ENCODE data around the gene KCNN3.
"Not testable (repeated sequence)": the region's sequence is repeated elsewhere in the genome, so short reads cannot be mapped to it uniquely, and the experiment has no call there.

KCNN3 gene

DNA sequence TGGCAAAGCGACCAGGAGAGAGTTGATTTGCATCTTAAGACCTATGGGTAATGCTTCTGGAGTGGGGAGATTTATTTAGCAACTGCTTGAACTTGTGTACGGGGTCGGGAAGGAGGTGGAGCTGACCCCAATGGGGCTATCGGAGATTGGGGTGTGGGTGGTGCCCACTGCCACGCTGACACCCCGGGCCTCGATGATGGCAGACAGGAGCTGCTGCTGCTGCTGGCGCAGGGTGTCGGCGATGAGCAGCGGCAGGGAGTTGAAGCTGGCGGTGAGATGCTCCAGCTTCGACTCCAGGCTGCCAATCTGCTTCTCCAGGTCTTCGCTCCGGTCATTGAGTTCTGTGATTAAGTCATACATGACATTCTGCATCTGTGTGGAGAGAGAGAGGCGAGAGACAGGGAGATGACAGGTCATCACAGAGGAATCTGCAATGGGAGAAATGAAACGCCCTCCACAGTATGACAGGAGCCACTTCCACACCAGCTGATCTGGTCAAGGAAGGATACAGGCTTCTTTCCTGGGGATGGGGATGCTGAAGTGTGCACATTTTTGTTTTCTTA, 162.1 kb downstream of the KCNN3 start:
- DNase-seq (ENCODE audit: low read depth, low spot score), result no peak

DNA sequence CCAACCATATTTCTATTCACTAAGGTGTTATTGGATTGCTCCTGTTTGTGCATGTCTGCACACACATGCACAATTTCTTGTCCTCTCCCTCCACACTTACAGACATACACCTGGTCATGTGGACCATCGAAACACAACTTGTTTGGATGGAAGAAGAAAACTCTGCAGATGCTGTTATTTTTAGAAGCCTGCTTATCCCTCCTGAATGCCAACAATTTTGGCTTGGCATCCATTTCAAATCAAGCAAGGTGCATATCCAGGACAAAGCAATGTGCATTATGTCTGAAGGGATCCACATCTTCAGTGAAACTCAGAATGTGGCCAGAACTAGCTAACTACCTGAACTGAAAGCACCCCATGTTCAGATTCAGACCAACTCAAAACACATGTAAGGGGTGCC, 163.2 kb downstream of the KCNN3 start:
- no peak for DNase-seq (ENCODE audit: low read depth, low spot score)

DNA sequence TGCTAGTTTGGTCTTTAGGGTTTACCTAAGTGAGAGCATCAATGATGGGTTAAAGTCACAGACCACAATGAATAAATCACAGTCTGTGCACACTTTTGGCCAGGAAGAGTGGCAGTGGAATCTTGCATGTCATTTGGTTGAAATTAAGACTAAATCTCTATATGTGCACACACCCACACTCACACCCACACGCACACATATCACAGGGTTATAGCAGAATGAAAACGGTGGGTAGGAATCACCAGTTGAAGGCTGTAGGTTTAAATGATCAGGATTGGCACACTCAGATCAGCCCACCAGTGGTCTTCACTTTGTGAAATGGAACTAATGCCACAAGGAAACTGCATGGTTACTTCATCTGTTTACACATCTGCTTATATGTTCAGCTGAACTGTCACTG, 164.5 kb downstream of the KCNN3 start:
- DNase-seq (ENCODE audit: low read depth, low spot score), result no peak

DNA sequence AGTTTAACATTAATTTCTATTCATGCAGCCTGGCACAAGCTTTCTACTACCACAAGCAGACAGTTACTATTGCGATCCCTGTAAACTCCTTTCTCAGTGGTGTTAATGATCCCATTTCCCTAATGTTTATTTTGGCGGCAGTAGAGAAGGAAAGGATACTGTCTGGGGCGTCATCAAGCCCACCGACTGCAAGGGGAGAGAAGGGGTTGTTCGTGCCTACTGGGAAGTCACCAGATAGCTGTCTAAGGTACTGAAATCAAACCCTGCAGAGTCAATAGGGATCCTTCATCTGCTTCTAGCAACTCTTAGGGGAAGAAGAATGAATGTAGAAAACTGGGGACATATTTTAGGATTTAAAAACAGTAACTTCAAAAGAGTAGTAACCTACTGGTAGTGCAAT, 166.9 kb downstream of the KCNN3 start:
- no peak for DNase-seq (ENCODE audit: low read depth, low spot score)

DNA sequence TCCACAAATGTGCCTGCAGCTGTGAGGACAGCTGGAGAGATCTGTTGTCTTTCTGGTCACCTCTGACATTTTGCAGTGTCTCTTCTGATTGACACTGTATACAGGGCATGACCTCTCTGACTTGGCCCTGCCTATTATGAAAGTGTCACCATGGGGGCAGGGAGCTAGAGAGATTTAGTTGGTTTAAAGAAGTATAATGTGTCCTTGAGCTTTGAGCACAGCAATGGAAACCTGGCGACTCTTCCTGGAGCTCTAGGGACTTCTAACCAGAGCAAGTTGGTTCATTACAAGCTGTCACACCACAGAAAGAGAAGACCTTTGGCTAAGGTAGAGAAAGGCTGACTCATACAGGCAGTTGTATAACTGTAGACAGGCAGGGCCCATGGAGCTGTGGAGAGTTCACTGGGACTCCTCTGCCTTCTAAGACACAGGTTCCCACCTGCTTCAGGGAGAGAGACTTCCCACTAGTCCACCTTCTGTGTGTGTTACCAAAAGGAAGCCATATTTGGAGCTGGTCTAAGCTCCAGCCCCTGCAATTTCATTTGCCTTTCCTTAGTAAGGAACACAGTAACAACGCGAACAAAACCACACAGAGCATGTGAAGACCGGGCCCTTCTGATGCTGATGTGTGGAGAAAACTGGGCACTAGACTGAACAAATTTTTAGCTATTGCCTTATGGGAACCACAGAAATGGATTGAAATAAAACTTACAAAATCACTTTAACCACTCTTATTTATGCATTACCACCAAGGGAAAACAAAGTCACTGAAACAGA, 171.6 kb downstream of the KCNN3 start:
- DNase-seq (ENCODE audit: low read depth, low spot score), result no peak

DNA sequence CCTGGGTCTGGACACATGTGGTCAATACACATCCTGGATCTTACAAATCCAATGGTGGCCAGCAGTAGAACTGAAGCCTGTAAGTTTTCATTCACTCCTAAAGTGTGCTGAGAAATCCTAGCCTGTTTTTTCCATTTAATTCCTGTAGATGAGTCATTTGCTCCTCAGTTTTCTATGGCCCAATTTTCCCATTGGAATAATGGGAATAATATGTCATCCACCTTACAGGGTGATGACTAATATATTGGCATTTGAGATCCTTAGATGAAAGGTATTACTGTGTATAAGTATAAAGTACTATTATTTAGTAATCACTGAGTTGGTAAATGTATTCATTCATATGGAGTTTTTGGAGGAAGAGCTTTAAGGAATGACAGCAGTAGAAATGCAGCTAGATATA, 172.4 kb downstream of the KCNN3 start:
- no peak for DNase-seq (ENCODE audit: low read depth, low spot score)

DNA sequence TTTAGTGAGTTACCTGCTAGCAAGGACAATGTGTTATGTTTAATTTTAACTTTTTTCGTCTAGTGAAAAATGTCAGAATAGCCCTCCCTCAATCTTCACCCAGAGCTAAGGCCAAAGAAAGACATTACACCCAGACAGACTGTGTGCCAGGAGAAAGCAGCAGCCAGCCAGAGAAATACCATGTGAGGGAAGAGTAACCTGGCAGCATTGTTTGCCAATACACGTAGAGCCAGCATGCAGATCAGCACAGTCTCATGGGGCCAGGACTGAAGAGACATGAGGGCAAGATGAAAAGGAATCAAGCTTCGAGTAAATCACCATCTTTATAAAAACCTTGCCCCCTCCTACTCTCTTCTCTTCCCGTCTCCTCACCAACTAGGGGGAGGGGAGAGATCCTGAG, 173.6 kb downstream of the KCNN3 start:
- DNase-seq (ENCODE audit: low read depth, low spot score), result no peak

DNA sequence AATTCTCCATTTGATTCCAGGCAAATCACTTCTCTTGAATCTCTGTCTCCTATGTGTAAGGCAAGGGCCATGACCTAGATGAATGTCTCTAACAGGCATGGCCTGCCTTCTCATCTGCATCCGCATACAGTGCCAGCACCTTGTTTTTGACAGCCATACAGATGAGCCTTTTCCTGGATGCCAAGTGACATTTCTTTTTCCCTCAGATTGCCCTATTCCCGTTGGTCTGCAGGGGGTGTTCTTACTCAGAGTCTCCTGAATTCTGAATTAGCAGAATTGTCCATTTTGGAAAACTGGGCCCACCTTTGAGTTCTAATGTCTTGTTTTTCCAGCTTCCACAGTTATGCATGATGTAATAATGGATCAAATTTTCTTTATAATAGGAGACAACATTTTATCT, 174.1 kb downstream of the KCNN3 start:
- no peak for DNase-seq (ENCODE audit: low read depth, low spot score)

DNA sequence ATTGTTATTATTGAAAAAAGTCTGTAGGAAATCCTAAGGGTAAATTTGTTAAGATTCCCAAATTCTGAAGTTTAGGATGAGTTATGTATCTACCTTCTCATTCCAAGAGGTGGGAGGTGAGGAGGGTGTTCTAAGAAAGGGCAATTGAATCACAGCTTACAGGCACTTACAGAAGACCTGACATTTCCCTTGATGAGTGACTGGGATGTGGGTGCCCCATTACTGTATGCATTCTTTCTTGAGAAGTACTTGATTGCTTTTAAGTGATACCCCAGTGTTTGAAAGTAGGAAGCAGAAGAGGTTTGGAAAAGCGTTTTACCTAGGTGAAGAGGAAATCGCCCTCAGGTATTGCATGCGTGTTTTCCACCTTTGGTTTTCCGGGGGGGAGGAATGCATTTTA, 175.1 kb downstream of the KCNN3 start:
- DNase-seq (ENCODE audit: low read depth, low spot score), result no peak

DNA sequence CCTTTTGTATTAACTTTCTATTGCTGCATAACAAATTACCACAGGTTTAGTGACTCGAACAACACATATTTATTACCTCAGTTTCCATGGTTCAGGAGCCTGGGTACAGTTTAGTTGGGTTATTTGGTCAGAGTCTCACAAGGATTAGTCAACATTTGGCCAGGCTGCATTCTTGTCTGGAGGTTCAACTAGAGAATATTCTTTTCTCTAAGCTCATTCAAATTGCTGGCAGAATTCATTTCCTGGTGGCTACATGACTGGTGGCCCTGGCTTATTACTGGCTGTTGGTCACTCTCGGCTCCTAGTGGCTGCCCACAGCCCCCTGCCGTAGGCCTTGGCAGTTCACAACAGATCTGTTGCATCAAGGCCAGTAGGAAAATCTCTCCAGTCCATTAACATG, 181.0 kb downstream of the KCNN3 start:
- DNase-seq (ENCODE audit: low read depth, low spot score), result no peak

DNA sequence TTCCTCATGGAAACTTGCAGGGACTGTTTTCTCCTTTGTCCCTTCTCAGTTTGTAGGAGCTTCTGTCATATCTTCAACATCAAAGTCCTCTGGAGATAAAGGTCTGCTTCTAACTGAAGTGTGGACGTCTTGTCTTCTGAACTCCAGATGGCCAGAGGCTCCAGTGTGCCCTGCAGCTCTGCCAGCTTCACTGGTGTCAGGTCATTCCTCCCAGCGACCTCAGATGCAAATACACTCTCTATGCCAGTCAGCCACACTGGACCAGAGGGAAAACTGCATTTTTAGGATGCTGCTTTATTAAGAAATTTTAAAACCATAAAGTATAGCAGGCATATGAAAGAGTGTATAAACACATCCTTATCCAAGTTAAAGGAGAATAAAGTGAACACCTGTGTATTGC, 183.6 kb downstream of the KCNN3 start:
- DNase-seq (ENCODE audit: low read depth, low spot score), result no peak

DNA sequence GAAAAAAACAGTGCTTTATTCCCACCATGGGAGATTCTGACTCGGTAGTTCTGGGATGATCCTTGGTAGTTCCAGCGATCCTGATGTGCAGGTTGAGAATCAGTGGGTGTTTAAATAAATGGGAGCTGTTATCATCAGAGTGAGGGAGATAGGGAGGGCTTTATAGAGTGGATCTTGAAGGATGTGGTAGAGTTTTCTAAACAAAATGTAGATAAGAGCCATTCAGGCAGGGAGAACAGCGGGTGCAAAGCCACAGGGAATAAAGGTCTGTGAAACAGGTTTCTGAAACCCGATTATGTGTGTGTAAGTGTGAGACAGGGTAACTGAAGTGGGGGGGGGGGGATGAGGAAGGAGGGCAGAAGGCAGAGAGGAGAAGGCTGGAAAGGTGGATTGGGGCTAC, 186.3 kb downstream of the KCNN3 start:
- DNase-seq (ENCODE audit: low read depth, low spot score), result no peak

DNA sequence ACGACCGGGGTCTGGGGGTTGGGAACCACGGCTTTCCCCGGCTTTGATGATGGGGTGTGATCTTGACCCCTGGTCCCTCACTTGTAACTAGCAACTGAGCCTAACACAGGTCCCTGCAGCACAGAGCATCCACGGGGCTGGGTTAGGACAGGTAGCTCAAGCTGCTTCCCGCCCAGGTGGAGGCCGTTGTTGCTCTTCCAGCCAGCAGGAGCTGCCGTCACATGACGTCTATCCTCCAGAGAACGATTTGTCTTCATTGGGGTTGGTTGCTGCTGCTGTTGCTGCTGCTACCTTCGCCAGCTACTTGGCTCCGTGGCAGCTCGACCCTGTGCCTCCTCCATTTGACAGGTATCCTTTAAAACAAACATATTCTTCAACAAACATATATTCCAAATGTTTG, 187.8 kb downstream of the KCNN3 start:
- DNase-seq (ENCODE audit: low read depth, low spot score), result no peak

DNA sequence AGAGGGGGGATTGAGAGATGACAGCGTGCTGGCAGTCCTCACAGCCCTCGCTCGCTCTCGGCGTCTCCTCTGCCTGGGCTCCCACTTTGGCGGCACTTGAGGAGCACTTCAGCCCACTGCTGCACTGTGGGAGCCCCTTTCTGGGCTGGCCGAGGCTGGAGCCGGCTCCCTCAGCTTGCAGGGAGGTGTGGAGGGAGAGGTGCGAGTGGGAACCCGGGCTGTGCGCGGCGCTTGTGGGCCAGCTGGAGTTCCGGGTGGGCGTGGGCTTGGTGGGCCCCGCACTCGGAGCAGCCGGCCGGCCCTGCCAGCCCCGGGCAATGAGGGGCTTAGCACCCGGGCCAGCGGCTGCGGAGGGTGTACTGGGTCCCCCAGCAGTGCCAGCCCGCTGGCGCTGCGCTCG, 192.2 kb downstream of the KCNN3 start:
- DNase-seq (ENCODE audit: low read depth, low spot score), result not testable (repeated sequence)

DNA sequence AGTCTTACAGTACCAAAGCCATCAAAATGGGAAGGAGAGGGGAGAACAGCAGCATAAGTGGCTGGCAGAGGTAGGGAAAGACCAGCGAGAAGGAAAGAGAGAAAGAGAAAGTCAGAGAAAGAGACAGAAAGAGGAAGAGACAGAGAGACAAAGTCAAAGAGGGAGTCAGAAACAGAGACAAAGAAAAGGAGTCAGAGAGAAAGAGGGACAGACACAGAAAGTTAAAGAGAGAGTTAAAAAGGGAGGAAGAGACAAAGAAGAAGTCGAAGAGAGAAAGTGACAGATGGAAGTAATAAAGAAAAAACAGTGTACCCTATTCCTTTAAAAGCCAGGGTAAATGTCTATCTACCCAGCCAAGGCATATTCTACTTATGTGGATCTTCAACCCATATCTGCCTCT, 193.2 kb downstream of the KCNN3 start:
- DNase-seq (ENCODE audit: low read depth, low spot score), result not testable (repeated sequence)

DNA sequence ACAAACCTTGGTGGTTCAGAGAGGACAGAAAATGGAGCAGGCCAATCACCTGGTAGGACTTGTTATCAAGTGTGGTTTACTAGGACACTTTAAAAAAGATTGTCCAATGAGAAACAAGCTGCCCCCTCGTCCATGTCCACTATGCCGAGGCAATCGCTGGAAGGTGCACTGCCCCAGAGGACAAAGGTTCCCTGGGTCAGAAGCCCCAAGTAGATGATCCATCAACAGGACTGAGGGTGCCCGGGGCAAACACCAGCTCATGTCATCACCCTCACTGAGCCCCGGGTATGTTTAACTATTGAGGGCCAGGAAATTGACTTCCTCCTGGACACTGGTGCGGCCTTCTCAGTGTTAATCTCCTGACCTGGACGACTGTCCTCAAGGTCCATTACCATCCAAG, 195.6 kb downstream of the KCNN3 start:
- DNase-seq (ENCODE audit: low read depth, low spot score), result not testable (repeated sequence)

DNA sequence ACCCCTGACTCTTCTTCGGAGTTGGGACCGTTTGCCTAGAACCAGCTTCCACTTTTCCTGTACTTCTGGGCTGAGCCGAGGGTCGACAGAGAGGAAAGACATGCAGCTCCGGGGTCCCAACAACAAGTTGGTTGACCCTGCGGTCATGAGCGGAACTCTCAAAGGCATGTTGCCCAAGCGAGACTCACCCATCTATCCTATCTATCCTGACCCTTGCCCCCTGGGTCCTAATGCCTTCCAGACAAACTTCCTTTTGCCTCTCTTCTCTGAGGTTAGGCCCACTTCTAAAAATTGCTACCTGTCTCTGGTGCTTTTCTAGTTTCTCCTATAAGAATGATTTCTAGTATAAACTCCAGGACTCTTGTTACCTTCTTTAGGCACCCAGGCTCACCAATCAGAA, 197.8 kb downstream of the KCNN3 start:
- not testable (repeated sequence) for DNase-seq (ENCODE audit: low read depth, low spot score)

DNA sequence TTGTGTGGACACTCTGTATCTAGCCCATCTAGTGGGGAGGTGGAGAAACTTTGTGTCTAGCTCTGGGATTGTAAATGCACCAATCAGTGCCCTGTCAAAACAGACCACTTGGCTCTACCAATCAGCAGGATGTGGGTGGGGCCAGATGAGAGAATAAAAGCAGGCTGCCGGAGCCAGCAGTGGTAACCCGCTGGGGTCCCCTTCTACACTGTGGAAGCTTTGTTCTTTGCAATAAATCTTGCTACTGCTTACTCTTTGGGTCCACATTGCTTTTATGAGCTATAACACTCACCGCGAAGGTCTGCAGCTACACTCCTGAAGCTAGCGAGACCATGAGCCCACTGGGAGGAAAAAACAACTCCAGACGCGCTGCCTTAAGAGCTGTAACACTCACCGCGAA, 198.7 kb downstream of the KCNN3 start:
- not testable (repeated sequence) for DNase-seq (ENCODE audit: low read depth, low spot score)

DNA sequence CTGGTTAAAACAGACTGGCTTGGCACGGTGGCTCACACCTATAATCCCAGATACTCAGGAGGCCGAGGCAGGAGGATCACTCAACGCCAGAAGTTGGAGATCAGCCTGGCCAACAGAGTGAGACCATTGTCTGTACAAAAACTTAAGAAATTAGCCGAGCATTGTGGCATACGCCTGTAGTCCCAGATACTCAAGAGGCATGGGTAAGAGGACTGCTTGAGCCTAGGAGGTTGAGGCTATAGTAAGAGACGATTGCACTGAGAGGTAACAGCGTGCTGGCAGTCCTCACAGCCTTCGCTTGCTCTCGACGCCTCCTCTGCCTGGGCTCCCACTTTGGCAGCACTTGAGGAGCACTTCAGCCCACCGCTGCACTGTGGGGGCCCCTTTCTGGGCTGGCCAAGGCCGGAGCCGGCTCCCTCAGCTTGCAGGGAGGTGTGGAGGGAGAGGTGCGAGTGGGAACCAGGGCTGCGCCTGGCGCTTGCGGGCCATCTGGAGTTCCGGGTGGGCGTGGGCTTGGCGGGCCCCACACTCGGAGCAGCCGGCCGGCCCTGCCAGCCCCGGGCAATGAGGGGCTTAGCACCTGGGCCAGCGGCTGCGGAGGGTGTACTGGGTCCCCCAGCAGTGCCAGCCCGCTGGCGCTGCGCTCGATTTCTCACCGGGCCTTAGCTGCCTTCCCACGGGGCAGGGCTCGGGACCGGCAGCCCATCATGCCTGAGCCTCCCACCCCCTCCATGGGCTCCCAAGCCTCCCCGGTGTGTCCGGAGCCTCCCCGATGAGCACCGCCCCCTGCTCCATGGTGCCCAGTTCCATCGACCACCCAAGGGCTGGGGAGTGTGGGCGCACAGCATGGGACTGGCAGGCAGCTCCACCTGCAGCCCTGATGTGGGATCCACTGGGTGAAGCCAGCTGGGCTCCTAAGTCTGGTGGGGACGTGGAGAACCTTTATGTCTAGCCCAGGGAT, 199.5 kb downstream of the KCNN3 start:
- not testable (repeated sequence) for DNase-seq (ENCODE audit: low read depth, low spot score)

DNA sequence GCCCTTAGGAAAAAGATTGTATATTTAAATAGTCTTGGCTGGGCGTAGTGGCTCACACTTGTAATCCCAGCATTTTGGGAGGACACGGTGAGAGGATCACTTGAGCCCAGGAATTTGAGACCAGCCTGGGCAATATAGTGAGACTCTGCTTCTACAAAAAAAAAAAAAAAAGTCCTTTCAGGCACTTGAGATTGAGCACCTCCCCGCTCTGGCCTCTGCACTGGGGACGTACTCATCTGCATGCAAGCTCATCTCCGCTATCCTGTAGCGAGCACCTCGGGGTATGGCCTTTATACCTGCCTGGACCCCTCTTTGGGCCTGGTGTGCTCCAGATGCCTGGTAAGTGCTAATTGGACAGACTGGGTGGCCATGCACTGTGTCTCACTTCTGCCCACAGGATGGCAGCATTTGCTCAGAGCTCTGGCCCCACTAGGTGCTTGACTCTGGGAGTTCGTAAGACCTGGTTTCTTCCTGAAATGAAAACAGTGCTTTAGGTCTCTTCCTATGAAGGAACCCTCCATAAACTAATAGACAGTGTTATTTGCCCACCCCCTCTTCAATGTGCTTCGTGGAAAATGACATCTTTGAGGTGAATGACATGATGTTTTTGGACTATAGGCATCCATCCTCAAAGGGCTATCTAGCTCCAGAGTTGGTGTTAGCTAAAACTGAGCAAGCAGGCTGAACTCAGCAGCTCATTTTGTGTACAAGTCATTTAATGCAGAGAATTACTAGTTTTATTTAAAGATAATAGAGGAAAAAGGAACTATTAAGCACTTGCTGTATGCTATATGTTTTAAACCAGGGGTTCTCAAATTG, 200.4 kb downstream of the KCNN3 start:
- peak; percentile 43 for DNase-seq (ENCODE audit: low read depth, low spot score)

DNA sequence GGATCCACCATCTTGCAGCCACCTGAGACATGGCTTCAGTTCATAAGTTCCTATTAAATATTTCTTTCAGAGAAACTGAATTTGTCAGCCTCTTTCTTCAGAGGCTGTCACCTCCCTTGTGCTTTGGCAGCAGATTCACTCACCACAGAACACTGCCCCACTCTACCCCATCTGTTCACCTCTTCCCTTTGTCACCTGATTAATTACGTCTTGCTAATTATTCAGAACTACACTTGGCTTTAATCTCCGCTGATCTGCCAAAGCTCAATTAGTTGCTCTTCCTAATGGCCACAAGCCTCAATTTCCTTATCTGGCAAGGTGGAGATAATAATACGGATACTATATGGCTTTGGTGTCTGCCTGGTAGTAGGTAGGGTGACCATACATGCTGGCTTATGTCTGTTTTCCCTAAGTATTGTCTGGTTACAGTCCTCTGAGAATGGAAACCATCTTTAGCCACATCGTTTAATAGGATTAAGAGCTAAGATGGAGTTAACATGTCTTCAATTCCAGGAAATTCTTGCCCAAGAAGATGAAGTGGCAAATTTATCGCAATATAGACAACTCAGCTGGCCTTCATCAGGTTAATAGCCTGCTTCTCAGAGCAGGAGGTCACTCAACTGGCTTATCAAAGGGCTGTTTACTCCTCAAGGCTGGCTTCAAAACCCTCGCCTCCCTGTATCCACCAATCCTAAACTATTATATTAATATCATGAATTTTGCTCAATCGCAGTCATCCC, 203.9 kb downstream of the KCNN3 start:
- no peak for DNase-seq (ENCODE audit: low read depth, low spot score)

Measured in activated naive CD8-positive, alpha-beta T cell treated with anti-CD3 and anti-CD28 coated beads, Interleukin-2, amount 50 U/mL, for 16 hours (primary cell).